Left colon (tissue), 2 donors: Measurements from ENCODE around the gene AP5Z1. TPM values are rescaled to one million over a fixed set of nuclear protein-coding genes. Genes with fewer than 3 reads are reported as not detected.

Experiments
- ATAC-seq: fragments of 200-7000 bp; cut with Tn5 transposase; one replicate; pipeline ENCODE4 v1.9.1; 2020; ENCODE audit warnings: mild to moderate bottlenecking, moderate library complexity
- DNase-seq, 2 donors: peaks; one replicate each; pipeline ENCODE4 v3.0.0-alpha.2; 2020
- intact Hi-C, 2 donors: fragments of 100-400 bp; cut with DNase I in 1 of 2; cut with micrococcal nuclease in 1 of 2; formaldehyde crosslinking; loops; one replicate each; pipeline versions ENCODE4 v1.11.2 to v1.14.0; 2022; cut with DNase I, micrococcal nuclease
- total RNA-seq, 2 donors: library from RNA; stranded (reverse); fragmentation: NEBNext Ultra II Directional; extraction: Animal tissue kit (Norgen Biotek cat#: 25700); gene quantifications; one replicate each; pipeline ENCODE4 v1.2.1, GENCODE V29; 2021
- donor health status: DM: no; HTN: no; CAD: no.
- donor health status: DM: yes; HTN: yes; CAD: no.

AP5Z1 gene
- total RNA-seq, 2 donors from 2014 or later = 35.8 to 47.5 TPM

DNA sequence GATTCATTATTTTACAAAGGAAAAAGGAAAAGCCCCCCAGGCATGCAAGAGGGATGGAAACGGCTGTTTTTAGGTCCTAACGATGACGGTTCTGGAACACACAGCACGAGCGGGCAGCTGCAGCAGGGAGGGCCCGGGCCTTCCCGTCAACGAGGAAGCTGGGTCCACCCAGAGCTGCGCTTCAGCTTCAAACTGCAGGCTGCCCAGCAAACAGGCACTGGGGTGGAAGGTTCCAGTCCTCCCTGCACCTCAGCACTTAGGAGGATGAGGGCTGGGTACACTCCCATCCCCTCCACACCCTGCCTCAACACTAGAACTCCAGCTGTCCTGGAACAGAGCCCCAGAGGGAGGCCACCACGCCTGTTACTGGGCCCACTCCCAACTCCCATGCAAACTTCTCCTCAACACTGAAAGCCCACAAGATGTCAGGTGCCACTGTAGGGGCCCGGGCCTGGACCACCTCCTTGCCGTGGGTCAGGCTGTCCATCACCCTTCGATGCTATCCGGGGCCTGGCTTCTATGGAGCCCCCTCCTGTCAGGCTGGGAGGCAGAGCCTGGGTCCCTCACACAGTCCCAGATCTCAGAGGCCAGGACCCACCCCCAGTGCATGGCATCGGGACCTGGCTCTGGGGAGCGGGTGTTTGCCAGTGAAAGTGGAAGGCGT, 53.4 kb downstream of the AP5Z1 start:
- DNase-seq = no peak

DNA sequence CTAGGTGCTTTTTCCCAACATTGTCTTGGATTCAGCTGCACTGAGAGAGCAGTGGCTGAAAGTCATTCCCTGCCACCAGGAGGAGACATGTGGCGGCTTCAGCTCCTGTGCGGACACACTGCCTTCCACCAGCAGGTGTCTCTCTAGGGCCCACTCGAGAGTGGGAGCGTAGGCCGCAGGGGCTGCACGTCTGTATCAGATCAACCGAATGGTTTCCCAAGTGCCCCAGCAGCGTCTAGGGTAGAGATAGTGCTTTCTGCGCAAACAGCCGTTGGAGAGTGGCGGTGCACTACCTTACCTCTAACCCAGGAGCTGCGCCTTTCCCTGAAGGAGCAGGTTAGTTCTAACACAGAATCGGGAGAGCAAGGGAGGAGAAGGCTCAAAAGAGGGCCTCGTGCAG, 54.8 kb downstream of the AP5Z1 start:
- peak; percentile 97 for ATAC-seq
- intact Hi-C loops = no loop called here
- peak; percentile 50 to 79 for DNase-seq

More for the DNA sequence above, 53.4 kb downstream of the AP5Z1 start:
- ATAC-seq = no peak
- intact Hi-C loops = no loop called here

DNA sequence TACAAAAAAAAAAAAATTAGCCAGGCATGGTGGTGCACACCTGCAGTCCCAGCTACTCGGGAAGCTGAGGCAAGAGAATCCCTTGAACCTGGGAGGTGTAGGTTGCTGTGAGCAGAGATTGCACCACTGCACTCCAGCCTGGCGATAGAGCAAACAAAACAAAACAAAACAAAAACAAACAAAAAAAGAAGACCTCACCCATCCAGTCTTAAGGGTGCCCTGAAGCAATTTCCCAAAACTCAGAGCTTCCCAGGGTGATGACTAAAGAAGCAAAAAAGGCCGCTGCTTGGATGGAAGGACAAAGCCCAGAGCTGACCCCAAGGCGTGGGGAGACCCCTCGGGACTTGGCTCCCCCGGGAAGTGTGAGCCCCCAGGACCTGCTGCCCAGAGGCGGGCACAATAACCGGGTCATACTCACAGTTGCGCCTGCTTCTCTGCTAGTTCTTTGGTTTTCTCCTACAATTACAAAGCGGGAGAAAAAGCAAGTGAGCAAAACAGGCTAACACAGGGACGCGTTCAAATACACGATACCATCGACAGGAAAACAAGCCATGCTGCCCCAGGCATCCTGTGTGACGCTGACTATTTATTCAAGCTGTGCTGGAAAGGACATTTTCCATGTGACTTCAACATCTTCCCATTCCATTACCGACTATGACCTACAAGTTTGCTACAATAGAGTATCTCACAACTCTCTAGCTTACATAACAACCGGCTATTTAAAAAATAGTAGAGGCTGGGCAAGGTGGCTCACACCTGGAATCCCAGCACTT, 56.5 kb downstream of the AP5Z1 start:
- intact Hi-C loops = no loop called here
- DNase-seq = no peak
- no peak for ATAC-seq

DNA sequence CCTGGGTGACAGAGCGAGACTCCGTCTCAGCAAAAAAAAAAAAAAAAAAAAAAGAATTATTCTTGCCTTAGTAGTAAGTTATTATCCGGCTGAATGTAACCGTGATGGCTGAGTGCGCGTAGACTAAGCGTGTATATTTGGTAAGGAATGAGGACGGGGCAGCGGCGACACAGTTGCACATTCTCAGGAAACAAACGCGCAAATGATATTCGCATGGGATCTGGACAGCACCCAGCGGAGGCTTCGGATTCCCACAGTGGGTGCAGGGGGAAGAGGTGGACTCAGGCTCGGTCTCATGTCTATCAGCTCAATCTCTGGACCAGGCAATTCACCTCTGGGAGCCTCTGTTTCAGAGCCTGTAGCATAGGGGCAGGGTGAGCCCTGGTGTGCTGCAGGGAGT, 57.3 kb downstream of the AP5Z1 start:
- intact Hi-C loops = no loop called here
- no peak for DNase-seq
- ATAC-seq = no peak

DNA sequence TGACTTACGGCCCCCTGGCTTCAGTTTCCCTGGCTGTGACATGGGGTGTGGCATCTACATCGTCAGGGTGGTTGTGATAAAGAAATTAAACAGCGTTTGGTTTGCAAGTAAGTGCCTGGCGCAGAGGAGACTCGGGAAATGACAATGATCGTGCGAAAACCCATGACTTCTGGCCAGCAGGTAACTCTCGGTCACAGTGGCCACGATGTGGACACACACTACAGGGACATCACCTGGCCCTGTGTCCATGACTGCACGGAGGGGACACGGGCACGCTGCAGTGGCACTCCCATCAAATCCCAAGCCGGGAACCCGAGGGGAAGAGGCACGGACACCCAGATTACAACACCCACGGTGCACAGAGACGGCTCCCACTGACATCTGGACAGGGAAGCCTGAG, 57.8 kb downstream of the AP5Z1 start:
- ATAC-seq (no peak), DNase-seq (no peak)
- intact Hi-C loops = no loop called here

DNA sequence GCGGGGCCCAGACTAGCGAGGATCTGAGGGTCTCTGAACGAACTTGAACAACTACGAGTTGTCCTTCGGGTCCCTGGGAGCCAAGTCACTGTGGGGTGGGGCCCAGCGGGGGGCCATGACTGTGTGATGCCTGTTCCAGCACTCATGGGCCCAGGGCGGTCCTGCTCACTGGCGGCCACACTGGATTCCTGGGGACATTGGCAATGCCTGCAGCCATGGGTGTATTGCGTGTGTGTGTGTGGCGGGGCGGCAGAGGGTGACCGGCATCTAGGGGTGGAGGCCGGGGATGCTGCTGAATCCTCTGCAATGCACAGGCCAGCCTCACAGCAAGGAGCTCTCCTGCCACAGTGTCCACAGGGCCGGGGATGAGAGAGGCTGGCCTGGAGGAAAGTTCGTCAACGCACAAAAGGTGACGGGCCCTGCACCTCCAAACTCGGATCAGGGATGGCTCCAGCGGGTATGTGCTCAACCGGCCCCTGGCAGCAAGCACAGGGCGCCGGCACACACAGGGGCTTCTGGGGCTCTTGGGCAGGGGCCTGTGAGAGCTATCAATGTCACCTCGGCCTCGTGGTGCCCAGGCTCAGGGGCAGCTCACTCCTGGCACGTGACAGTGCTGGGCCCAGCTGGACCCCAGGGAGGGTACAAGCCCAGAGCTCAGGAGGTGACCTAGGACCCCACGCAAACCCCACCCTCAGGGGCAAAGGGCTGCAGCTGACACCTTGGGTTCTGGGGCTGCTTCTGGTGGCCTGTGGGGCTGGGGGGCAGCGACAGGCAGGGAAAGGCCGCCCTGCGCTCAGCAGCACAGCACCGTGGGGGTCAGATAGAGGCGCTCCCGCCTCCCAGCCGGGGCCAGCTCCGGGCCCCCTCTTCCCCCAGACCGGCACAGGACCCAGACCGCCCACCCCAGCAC, 58.5 kb downstream of the AP5Z1 start:
- DNase-seq (no peak), ATAC-seq (no peak)
- intact Hi-C loops = no loop called here

DNA sequence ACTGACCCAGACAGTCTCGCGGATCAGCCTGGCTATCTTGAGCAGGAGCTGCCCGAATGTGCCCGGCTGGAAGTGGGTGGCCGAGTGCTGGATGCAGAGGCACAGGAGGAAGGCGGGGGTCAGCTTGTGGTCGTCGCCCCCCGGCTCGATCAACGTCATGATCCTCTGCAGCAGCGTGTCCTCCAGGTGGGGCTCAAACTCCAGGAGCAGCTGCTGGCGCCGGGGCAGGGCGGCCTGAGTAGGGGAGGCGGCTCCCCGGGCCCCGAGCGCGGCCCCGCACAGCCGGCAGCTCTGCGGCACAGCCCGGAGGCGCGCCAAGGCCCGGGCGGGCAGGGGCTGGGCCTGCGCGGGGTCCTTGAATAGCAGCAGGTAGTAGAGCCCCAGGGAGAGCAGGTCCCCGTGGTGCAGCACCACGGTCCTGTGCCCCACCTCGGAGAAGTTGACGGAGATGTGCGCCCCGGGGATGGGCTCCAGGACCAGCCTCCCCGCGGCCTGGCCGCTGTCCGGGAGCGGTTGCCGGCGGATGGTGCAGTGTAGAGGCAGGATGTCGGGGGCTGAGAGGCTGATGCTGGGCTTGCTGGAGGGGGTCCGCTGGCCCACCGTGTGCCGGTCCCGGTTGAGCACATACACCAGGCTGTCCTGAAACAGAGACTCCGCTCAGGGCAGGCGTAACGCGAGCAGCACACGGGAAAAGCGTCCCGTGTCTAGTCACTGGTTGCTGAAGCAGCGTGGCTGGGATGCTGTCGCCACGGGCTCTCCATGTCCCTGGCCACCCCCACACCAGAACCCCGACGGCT, 59.4 kb downstream of the AP5Z1 start:
- intact Hi-C loops = no loop called here
- no peak for DNase-seq
- ATAC-seq = no peak

DNA sequence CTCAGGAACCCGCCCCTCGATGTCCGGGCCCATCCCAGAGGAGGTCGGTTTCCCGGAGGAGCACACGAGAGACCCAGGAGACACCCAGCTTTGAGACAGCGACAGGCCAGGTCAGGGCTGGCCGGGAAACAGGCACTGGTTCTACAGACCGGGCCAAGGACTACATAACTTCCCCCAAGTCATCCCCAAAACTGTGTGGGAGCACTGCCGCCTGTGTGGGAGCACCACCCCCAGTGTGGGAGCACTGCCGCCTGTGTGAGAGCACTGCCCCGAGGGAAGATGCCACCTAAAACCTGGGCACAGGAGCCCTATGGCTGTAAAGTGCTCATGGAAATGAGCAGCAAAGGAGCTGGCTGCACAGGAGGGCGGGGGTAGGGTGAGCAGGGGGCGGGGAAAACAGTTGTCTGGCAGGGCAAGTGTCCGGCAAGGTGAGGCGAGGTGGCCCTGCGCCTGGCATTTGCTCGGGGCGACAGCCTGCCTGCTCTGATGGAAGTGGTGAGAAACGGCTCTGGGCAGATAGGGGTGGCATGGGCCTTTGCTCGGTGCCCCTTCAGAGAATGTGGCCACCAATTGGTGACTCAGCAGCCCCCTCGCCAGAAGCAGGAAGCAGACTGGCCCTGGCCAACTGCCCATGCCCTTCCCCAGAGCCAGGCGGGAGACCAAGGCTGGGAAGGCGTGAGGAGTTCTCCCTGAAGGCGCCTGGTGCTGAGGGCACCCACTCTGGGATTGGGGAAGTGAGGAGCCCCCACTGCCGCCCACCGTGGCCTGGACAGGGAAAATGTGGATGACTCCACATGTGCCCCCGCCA, 60.2 kb downstream of the AP5Z1 start:
- no peak for ATAC-seq
- no peak for DNase-seq
- intact Hi-C loops = no loop called here

DNA sequence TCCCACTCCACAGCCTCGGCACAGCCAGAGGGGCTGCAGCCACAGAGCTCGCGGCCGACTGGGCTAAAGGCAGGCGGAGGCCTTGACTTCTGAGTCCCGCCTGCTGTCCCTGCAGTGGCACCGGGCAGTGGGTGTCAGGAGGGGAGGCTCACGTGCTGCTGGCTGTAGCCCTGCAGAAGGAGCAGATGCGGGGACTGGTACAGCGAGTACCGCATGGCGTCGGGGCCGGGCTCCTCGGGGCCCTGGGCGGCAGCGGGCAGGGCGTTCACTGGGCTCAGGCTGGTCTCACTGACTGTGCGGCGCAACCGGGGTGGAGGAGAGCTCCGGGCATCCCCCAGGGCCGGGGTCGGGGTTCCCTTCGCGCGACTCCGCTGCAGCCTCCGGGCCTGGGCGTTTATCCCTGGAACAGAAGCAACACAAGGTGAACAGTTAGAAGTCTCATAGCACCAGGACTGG, 60.8 kb downstream of the AP5Z1 start:
- ATAC-seq (no peak), DNase-seq (no peak)
- intact Hi-C loops = no loop called here

DNA sequence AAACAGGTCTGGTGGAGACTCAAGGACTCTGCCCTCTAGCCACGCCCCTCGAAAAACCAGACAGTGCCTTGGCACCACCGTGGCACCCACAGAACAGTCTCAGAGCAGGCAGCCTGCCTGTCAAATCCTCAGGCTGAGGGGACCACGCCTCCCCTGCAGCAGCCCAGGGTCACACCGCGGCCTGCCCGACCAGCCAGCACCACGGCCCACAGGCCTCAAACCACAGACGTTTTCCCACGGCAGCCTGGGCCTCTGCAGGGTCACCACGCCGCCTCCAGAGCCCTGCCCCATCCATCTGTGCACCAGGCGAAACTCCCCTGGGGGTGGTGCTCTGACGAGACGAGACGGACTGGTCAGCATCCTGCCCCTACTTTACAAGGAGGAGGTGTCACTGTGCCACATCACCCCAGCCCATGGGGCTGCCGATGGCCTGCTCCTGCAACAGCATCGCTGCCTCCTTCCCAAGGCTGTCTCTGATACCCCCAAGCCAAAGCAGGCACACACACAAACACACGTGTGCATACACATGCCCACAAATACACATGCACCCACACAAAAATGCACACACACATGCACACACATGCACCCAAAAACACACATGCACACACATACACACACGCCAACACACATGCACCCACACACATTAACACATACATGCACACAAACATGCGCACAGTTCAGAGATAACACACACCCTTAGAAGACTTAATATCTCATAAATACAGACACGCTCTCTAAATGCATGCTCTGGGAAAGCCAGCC, 61.8 kb downstream of the AP5Z1 start:
- DNase-seq (no peak), ATAC-seq (peak; percentile 54)
- intact Hi-C loops = no loop called here

DNA sequence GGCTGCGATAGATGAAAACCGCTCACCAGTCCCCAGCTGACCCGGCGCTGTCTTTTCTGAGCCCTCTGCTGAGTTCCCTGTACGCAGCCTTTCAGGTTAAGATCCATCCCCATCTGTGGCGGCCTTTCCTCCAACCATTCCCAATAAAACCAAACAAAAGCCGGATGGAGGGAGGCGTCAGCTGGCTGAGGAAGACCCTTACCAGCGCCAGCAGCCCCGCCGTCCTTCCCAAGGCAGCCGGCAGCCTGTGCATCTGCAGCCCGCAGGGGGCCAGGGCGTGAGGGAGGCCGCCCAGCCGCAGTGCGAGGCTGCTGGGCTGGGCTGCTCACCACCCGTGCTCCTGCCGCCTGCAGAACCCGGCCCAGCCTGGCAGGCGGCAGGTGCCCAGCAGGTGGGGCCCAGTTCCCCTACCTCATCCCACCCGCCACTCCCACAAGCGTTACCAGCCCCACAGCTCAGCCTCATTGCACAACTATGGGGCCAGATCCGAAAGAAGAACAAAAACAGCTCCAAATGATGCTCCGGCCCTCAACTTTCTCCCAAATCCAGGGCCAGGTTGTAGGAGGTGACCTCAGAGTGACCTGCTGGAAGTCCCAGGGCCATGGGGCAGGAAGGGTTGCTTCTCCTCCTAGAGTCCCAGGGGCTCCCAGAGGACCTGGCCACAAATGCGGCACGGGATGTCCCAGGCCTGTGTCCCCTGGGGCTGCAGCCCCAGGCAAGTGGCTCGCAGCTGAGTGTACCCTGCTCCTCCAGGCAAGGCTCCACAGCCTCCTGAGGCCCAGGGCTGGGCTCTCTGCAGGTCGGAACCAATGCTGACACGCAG, 62.6 kb downstream of the AP5Z1 start:
- ATAC-seq (no peak), DNase-seq (no peak)
- intact Hi-C loops = no loop called here

DNA sequence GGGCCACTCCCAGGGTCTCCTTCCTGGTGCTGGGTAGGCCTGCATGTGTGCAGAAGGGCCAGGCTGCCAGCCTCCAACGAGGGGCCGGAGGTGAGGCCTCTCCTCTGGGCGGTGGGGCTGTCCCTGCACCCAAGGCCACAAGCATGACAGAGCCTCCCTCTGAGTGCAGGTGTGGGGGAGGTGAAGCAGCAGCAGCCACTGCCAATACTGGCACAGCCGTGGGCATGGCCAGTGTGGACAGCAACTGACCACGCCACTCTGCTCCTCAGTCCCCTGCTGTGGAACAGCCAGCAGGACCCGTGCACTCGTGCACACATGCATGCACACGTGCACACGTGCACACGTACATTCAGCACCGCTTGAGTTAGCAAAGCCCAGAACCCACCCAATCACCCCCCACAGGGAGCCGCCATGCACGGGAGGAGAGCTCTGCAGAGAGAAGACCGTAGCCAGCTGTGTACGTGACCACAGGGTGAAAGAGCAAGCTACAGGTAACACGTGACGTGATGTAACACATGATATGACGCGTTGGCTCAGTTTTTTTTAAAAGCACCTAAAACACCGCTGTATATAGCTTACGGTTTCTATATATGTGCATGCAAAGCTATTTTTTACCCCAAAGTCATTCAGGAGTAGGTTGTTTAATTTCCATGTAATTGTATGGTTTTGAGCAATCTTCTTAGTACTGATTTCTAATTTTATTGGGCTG, 63.4 kb downstream of the AP5Z1 start:
- ATAC-seq (no peak), DNase-seq (no peak)
- intact Hi-C loops = no loop called here

DNA sequence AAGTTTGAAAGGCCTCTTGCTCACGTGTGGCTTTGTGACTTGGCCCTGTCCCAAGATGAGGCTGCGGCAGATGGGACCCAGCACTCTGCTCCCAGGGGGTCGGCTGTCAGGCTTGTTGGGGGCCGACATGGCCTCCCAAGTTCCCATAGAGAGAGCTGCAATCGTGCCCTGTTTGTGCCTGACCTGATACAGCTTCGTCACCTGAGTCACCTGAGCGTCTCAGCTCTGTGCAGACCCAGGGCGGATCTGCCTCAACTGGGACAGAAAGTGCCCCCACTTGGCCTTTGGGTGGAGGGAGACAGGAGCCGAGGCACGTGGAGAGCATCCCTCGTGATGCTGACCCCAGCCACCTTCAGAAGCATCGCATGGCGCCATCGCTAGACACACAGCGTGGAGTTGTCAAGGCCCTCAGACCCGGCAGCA, 64.7 kb downstream of the AP5Z1 start:
- DNase-seq (no peak), ATAC-seq (no peak)
- intact Hi-C loops = no loop called here
